ENCODE data around the gene KLF18.

The KLF18 gene

DNA sequence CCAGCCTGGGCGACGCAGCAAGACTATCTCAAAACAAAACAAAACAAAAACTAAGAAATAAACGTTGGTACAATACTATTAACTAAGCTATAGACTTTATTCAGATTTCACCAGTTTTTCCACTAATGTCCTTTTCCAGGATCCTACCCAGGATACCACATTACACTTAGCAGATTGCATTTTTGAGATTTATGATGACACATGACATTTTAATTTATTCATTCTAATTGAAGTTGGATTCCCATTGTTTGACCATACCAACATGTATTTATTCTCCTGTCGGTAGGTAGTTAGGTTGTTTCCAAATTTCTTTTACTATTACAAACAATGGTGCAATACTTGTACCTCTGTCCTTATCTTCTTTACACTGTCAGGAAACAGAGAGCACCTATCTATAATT is 29.6 kb downstream of the KLF18 start:
- H3K4me1 ChIP-seq (ENCODE audit: control insufficient read depth, insufficient read depth, low read length) = no peaks in the 10 kb centered on the region
- H3K27ac ChIP-seq (ENCODE audit: extremely low read depth, low read depth, low read length) = no peak overlapping the region
- POLR2A ChIA-PET = no interaction called here
- H3K9me3 ChIP-seq (ENCODE audit: control insufficient read depth, insufficient read depth, low read depth, low read length) = no peaks in the 10 kb centered on the region
- H3K36me3 ChIP-seq (ENCODE audit: control insufficient read depth in 2 of 2, insufficient read depth in 1 of 2, low read length in 2 of 2) = no peaks in the 10 kb centered on the region
- CTCF ChIA-PET = interaction anchor here (1.2 kb wide), 1 partner anchor 19 kb away, joined by 4 read pairs; no protein-coding TSS in a partner anchor
- TF ChIP-seq, protein P1, sequence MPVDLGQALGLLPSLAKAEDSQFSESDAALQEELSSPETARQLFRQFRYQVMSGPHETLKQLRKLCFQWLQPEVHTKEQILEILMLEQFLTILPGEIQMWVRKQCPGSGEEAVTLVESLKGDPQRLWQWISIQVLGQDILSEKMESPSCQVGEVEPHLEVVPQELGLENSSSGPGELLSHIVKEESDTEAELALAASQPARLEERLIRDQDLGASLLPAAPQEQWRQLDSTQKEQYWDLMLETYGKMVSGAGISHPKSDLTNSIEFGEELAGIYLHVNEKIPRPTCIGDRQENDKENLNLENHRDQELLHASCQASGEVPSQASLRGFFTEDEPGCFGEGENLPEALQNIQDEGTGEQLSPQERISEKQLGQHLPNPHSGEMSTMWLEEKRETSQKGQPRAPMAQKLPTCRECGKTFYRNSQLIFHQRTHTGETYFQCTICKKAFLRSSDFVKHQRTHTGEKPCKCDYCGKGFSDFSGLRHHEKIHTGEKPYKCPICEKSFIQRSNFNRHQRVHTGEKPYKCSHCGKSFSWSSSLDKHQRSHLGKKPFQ (tag by site-specific recombination; IDR thresholded peaks at IDR 0.05) = no peak
- TF ChIP-seq, protein P2, sequence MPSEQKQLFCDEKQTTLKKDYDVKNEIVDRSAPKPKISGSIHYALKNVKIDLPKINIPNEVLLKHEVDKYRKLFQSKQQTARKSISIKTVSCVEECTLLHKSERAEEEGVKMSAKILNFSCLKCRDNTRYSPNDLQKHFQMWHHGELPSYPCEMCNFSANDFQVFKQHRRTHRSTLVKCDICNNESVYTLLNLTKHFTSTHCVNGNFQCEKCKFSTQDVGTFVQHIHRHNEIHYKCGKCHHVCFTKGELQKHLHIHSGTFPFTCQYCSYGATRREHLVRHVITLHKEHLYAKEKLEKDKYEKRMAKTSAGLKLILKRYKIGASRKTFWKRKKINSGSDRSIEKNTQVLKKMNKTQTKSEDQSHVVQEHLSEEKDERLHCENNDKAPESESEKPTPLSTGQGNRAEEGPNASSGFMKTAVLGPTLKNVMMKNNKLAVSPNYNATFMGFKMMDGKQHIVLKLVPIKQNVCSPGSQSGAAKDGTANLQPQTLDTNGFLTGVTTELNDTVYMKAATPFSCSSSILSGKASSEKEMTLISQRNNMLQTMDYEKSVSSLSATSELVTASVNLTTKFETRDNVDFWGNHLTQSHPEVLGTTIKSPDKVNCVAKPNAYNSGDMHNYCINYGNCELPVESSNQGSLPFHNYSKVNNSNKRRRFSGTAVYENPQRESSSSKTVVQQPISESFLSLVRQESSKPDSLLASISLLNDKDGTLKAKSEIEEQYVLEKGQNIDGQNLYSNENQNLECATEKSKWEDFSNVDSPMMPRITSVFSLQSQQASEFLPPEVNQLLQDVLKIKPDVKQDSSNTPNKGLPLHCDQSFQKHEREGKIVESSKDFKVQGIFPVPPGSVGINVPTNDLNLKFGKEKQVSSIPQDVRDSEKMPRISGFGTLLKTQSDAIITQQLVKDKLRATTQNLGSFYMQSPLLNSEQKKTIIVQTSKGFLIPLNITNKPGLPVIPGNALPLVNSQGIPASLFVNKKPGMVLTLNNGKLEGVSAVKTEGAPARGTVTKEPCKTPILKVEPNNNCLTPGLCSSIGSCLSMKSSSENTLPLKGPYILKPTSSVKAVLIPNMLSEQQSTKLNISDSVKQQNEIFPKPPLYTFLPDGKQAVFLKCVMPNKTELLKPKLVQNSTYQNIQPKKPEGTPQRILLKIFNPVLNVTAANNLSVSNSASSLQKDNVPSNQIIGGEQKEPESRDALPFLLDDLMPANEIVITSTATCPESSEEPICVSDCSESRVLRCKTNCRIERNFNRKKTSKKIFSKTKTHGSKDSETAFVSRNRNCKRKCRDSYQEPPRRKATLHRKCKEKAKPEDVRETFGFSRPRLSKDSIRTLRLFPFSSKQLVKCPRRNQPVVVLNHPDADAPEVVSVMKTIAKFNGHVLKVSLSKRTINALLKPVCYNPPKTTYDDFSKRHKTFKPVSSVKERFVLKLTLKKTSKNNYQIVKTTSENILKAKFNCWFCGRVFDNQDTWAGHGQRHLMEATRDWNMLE (tag by site-specific recombination; conservative IDR thresholded peaks at IDR 0.05; ENCODE audit: low read depth) = no peak
- TF ChIP-seq ZFP69B (tag by site-specific recombination; IDR thresholded peaks at IDR 0.05) (no peak), ZNF138 (tag by site-specific recombination; IDR thresholded peaks at IDR 0.05; ENCODE audit: borderline replicate concordance) (no peak), ZNF155 (tag by site-specific recombination; IDR thresholded peaks at IDR 0.05) (no peak), HOXD13 (CRISPR knock-in tag; IDR thresholded peaks at IDR 0.05; ENCODE audit: borderline replicate concordance) (no peak), BCL11B (tag by site-specific recombination; IDR thresholded peaks at IDR 0.05; ENCODE audit: low read depth) (no peak), ZNF157 (tag by site-specific recombination; IDR thresholded peaks at IDR 0.05) (no peak), ZNF146 (tag by site-specific recombination; IDR thresholded peaks at IDR 0.05) (no peak), SALL2 (tag by site-specific recombination; IDR thresholded peaks at IDR 0.05; ENCODE audit: borderline replicate concordance) (no peak)
- no peak overlapping the region for H3K4me3 ChIP-seq (ENCODE audit: low read depth, low read length)

DNA sequence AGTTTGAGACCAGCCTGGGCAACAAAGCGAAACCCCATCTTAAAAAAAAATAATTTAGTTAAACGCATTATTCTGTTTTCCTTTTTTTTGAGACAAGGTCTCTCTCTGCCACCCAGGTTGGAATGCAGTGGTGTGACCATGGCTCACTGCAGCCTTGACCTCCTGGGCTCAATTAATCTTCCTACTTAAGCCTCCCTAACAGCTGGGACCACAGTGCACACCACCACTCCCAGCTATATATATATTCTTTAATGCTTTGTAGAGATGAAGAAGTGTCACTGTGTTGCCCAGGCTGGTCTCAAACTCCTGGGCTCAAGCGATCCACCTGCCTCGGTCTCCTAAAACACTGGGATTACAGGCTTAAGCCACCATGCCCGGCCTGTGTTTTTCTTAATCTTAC is 30.5 kb downstream of the KLF18 start:
- H3K4me3 ChIP-seq (ENCODE audit: low read depth, low read length) = no peak overlapping the region
- no peaks in the 10 kb centered on the region for H3K9me3 ChIP-seq (ENCODE audit: control insufficient read depth, insufficient read depth, low read depth, low read length)
- H3K36me3 ChIP-seq (ENCODE audit: control insufficient read depth in 2 of 2, insufficient read depth in 1 of 2, low read length in 2 of 2) = no peaks in the 10 kb centered on the region
- TF ChIP-seq ZNF600 (tag by site-specific recombination; IDR thresholded peaks at IDR 0.05) (no peak), ZNF768 (tag by site-specific recombination; IDR thresholded peaks at IDR 0.05) (no peak), ZNF37A (tag by site-specific recombination; IDR thresholded peaks at IDR 0.05) (no peak), ZNF24 (tag by site-specific recombination; IDR thresholded peaks at IDR 0.05) (no peak), ZBTB8A (tag by site-specific recombination; IDR thresholded peaks at IDR 0.05) (no peak), HOXD13 (CRISPR knock-in tag; IDR thresholded peaks at IDR 0.05; ENCODE audit: borderline replicate concordance) (no peak), ZNF48 (tag by site-specific recombination; IDR thresholded peaks at IDR 0.05) (no peak), GLIS2 (tag by site-specific recombination; IDR thresholded peaks at IDR 0.05) (no peak), ZIC2 (tag by site-specific recombination; IDR thresholded peaks at IDR 0.05) (no peak), ZNF792 (tag by site-specific recombination; IDR thresholded peaks at IDR 0.05) (no peak)
- TF ChIP-seq, protein P3, sequence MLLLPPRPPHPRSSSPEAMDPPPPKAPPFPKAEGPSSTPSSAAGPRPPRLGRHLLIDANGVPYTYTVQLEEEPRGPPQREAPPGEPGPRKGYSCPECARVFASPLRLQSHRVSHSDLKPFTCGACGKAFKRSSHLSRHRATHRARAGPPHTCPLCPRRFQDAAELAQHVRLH (tag by site-specific recombination; IDR thresholded peaks at IDR 0.05) = no peak
- TF ChIP-seq, protein P4, sequence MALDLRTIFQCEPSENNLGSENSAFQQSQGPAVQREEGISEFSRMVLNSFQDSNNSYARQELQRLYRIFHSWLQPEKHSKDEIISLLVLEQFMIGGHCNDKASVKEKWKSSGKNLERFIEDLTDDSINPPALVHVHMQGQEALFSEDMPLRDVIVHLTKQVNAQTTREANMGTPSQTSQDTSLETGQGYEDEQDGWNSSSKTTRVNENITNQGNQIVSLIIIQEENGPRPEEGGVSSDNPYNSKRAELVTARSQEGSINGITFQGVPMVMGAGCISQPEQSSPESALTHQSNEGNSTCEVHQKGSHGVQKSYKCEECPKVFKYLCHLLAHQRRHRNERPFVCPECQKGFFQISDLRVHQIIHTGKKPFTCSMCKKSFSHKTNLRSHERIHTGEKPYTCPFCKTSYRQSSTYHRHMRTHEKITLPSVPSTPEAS (tag by site-specific recombination; IDR thresholded peaks at IDR 0.05) = no peak
- ChIA-PET CTCF (interaction anchor here (0.7 to 1.5 kb wide), 2 partner anchors 19 to 106 kb away, joined by 4 to 7 read pairs; no protein-coding TSS in a partner anchor), POLR2A (no interaction called here)
- H3K4me1 ChIP-seq (ENCODE audit: control insufficient read depth, insufficient read depth, low read length) = no peaks in the 10 kb centered on the region
- no peak overlapping the region for H3K27ac ChIP-seq (ENCODE audit: extremely low read depth, low read depth, low read length)

Measured in HEK293 (cell line).